Fibroblast of peridontal ligament (primary cell): ENCODE measurements around the gene PRKAR1B.
"Not testable (repeated sequence)": the region's sequence is repeated elsewhere in the genome, so short reads cannot be mapped to it uniquely, and the experiment has no call there.

Experiments used
- DNase-seq: peaks from one replicate; pipeline ENCODE4 v3.0.0-alpha.2; 2010; ENCODE audit errors: extremely low read depth

Gene PRKAR1B

GRCh38 chr7:556837-557557 is 170.1 kb downstream of the PRKAR1B start:
- no peak for DNase-seq

GRCh38 chr7:556291-556826 is 170.7 kb downstream of the PRKAR1B start:
- no peak for DNase-seq

GRCh38 chr7:555551-556160 is 171.4 kb downstream of the PRKAR1B start:
- no peak for DNase-seq

GRCh38 chr7:553636-554111 is 173.4 kb downstream of the PRKAR1B start:
- DNase-seq: no peak

- no peak for DNase-seq
Measured at GRCh38 chr7:552868-553635, 174.0 kb downstream of the PRKAR1B start.

- not testable (repeated sequence) for DNase-seq
Measured at GRCh38 chr7:552151-552867, 174.8 kb downstream of the PRKAR1B start.

- DNase-seq: not testable (repeated sequence)
Measured at GRCh38 chr7:551615-551970, 175.5 kb downstream of the PRKAR1B start.

GRCh38 chr7:550881-551614 is 176.0 kb downstream of the PRKAR1B start:
- no peak for DNase-seq

- no peak for DNase-seq
Measured at GRCh38 chr7:549891-550625, 177.0 kb downstream of the PRKAR1B start.

GRCh38 chr7:549066-549890 is 177.8 kb downstream of the PRKAR1B start:
- no peak for DNase-seq

- DNase-seq: no peak
Measured at GRCh38 chr7:548401-548800, 178.7 kb downstream of the PRKAR1B start.

GRCh38 chr7:545470-545869 is 181.6 kb downstream of the PRKAR1B start:
- DNase-seq: no peak

- no peak for DNase-seq
Measured at GRCh38 chr7:544338-545221, 182.5 kb downstream of the PRKAR1B start.

GRCh38 chr7:543501-544337 is 183.4 kb downstream of the PRKAR1B start:
- no peak for DNase-seq

GRCh38 chr7:542713-543500 is 184.2 kb downstream of the PRKAR1B start:
- peak; percentile 86 for DNase-seq

GRCh38 chr7:542131-542712 is 184.9 kb downstream of the PRKAR1B start:
- no peak for DNase-seq
